8988T (cell line): Measurements from ENCODE around the gene ALDH1L1.

Experiments used
- DNase-seq: peaks from one replicate; pipeline ENCODE4 v3.0.0; 2011

Gene ALDH1L1

DNA sequence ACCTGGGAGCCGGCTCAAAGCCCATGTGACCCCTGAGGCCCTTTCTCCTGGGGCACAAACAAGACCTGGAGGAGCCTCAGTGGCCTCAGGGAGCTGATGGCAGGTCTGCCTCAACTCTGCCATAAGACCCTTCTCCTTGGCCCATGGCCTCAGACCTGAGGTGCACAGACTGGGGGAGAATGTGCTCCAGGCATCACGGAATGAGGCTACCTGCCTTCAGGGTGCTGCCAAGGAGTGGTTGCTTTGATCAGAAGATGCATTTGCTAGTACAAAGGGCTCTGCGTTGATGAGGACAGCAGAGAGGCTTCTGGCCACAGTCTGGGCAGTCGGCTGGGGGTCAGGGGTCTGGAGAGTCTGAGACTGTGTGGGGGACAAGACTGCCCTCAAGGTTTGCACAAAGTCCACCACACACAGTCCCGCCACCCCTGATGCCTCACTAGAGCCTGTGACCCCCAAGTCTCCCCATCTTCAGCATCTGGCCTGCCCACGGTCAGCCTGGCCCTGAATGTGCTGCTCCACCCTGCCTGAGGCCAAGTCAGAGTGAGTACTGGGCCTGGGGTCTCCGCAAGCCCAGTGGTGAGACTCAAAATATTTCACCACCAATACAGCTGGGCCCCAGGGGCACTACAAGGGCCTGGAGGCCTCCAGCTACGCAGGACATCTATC lies 26.6 kb downstream of the ALDH1L1 start:
- no peak for DNase-seq

DNA sequence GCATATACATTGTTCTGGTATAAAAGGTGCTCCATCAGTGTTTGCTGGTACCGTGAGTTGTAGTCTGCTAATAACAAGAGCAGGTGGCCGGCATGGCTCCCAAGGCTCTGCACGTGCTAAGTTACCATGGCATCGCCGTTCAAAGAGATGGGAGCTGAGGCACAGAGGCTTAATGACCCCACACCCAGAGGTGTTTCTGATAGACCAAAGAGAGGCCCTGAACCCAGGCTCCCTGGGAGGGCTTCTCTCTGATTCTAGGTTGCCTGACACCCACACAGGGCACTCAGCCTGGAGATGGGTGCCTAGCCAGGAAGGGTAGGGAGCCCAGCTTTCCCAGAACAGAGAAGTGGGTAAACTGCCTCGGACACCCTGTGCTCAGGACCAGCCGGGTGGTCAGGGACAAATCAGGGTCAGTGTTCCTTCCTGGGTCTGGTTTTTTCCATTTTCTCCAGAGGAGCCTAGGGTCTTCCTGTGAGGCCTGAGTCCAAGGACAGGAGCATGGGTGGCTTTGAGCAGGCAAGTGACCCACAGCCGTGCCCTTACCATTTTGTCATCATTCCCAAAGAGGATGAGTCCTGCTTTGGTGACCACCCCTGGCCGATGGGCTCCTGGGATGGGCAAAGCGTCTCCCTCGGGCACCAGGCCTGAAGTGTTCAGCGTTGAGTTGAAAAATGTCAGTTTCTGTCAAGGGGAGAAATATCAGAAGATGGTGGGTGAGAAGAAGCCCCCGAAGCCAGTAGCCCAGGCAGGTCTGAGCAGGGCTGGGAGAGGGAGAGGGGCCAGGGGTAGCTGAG lies 27.3 kb downstream of the ALDH1L1 start:
- no peak for DNase-seq

DNA sequence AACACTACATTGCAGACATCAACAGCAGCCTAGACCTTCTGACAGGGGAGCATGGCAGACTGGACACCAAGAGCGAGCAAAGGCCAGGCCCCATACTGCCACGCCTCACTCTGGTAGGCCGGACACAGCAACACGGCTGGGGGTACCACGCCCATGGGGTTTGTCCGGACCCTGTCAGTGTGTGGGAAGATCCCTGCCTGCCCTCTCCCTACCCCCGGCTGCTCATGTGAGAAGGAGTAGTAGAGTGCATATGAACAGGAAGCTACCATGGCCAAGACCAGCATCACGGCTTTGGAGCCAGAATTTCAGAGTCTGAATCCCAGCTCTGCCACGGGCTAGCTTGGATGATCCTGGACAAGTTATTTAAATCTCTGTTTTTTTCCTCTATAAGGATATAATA lies 27.9 kb downstream of the ALDH1L1 start:
- DNase-seq = no peak

DNA sequence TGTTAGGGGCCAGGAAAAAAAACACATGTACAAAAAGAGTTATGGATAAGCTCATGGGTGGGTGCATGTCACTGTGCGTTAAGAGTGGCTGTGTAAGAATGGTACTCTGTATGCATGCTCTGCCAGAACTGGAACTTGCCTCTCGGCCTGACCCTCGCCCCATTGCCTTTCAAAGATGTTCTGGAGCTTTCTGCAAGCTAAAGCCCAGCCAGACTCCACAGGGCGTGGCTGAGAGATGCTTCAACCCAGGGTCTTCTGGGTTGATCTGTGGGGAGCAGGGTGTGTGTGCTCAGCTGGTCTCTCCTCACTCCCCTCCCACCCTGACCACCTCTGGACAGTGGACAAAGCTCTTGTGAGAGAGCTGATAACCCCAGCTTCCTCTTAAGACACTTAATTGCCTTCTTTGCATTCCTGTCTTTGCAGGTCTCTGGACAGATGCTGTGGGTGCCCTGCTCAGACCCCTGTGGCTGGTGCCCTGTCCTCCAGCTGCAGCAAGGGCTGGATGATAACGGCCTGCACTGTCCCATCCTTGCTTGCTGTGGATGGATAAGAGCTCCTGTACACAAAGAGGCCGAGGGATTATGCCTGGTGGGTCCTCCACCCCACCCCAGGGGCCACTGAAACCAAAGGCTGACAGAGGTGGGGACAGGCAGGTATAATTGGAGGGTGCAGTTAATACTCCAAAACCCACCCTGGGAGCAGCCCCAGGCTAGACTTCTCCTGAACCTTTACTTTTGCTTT lies 28.7 kb downstream of the ALDH1L1 start:
- no peak for DNase-seq

DNA sequence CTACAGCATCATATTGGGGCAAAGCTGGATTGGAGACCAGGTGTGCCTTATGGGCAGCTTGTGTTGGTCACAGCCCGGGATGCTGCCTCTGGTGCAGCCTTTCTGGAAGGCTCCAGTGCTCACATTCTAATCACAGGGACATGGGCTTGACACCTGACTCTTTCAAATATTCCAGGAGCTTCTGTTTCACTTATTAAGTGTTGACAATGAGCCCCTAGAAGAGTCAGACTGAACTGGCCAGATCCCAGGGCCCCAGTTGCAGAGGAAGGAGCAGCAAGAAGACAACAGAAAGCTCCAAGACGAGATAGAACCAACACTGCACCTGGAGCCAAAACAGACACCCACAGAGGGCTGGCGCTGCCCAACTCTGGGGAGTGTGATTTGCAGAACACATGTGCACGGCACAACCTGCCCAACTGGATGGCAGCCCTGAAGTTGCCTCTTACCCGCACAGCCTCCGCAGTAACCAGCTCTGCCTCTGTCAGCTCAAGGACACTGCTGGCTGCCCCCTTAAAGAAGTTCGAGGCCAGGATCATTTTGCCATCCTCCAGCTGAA lies 30.3 kb downstream of the ALDH1L1 start:
- DNase-seq = no peak

DNA sequence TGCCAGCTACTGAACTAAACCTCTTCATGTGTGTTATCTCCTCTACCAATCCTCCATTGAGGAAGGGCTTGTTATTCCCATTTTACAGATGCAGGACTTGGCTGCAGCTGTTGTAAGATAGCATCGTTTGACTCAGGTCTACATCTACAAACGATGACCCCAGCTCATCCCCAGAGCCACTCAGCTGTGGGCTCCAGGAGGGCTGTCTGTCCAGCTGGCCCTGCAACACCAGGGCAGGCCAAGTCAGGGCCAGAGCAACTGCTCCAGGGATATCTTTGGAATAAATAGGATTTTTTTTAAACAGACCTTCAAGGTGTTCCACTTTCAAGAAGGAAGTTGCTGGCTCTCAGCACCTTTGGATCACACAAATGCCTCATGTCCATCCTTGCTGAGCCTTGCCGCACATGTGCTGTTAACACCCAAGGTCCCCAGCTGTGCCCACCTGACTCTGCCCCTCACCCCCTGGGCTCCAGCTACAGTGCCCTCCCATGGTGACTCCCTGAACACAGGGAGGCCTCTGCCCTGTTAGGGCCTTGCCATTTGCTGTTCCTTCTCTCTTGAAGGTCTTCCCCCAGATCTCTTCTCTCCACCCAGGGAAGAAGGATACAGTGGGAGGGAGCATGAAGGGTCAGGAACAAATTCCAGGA lies 31.0 kb downstream of the ALDH1L1 start:
- no peak for DNase-seq

DNA sequence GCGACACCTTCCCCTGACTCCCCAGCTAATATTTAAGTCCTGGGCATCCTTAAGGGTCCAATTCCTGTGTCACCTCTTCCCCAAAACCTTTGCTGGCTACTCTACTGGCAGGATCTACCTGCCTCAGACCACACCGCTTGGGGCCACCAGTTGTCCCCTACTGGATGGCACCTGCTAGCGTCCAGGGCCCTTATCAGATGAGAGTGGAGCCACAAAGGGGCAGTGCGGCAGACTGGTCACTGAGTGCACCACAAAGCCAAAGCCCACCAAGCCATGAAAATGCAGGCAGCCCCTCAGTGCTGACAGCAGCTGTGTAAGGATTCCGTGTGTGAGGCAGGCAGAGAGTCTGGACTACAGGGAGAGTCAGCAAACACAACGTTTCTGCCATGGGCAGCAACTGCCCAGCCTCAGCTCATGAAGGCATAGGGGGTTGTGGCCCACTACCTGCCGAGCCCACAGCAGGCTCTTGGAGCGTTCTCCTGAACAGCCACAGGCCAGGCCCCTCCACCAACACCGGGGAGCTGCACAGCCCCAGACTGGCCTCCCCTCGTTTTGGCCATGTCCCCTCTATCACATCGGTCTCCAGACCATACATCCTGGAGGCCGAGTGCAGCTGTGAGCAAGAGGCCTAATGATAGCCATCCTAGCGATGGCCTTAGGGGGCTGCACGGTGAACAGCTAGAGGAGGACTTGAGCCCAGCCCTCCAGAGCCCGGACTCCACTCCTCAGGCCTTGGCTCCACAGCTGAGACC lies 32.3 kb downstream of the ALDH1L1 start:
- no peak for DNase-seq

DNA sequence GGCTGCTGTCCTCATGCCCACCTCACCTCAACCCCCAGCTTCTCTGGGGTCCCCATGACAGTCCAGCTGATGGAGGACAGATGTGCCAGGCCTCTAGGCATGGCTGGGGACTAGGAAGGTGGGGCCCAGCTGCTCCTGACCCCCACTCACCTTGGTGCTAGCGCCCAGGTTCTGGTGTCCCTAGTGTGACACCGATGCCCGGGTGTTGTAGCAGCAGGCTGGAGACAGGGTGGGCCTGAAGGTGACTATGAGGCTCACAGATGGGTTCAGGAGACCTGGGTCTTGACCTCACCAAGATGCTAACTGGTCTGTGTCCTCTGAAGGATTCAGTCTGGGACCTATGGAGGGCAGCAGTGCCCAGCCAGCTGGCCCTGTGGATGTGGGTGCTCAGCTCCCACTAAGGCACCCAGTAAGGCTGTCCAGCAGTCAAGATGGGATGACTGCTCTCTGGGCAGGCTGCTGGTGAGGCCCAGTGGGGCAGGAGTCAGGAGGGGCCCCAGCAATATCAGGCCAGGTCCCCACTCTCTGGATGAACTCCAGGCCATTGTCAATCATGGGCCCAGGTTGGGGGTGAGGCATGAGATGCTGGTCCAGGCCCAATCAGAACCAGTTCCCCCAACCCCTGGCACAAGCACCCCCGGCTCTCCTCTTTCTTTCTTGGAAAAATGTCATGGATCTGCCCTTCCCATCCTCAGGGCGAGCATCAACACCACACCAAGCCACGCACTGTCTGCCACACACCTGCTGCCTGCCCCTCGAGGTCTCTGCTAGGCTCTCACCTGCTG lies 33.0 kb downstream of the ALDH1L1 start:
- no peak for DNase-seq

DNA sequence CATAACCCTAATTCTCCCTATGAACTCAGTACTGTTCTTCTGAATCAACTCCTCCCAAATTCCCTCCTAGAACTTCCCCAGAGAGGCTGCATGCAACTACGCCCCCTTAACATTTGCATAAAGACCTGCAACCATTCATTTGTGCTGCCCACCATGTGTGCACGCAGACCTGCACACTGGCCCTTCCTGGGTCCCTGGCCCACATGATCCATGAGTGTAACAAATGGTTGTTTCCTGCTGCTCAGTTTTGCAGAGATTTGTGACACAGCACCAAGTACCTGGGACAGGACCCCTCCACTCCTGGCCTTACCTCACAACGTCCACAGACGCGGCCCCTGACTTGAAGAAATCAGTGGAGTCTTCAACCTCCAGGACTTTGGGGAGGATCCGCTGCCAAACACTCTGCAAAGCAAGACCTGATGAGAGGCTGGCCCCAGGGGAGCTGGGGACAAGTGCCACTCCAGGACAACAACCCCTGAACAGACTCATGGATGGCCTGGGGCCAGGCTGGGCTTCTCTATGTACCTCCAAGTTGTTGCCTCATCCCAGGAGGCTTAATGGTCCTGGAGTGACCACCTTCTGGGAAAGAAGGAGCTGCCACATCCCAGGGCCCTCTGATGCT lies 33.8 kb downstream of the ALDH1L1 start:
- no peak for DNase-seq

DNA sequence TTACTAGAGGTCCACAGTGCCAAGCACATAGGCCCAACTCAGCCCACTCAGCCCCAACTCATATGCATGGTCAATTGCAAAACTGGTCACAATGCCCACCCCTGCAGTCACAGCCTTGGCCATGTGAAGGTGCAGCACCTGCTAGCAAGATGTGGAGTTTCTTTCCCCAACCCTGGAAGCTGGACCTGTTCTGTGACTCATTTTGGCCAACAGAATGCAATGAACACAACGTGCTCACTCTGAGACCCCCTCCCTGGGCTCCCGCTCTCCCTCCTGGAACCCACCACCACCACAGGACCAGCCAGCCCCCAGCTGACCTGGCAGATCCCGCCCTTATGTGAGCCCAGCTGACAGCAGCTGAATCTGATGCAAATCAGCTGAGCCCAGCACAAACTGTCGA lies 34.4 kb downstream of the ALDH1L1 start:
- DNase-seq = no peak

DNA sequence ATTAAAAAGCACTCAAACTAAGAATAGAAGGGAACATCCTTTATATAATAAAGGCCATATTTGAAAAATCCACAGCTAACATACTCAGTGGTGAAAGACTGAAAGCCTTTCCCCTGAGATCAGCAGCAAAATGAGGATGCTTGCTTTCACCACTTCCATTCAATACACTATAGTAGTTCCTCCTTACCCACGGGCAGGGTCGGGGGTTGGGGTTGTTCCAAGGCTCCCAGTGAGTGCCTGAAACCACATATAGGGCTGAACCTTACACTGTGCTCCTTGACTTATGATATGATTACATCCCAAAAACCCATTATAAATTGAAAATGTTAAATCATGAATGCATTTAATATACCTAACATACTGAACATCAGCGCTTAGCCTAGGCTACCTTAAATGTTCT lies 37.7 kb downstream of the ALDH1L1 start:
- DNase-seq = no peak

DNA sequence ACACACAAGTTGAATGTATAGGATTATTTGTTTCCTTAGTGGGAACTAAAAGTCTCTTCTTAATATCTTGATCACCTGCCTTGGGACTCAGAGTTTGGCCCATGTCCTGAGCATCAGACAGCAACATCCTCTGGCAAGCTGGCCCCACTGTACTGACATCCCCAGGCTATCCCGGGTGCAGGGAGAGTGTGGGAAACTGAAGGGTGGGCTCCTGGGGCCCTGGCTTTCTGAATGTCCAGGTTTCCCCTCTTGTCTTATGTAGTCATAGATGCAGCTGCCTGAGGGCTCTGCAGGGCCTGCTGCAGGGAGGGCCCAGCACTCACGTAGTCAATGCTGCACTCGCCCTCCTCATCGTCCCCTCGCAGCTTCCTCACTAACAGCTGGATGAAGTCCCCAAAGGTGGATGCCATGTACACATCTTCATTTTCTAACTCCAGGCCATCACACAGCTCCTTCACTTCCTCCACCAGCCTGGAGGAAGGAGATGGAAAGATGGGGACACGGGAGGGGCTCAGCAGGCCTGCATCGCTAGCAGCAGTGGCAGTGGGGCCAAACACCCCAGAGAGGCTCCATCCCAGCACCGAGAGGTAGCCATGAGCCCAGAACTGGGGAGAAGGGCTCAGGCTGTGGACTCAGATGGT lies 42.8 kb downstream of the ALDH1L1 start:
- no peak for DNase-seq

DNA sequence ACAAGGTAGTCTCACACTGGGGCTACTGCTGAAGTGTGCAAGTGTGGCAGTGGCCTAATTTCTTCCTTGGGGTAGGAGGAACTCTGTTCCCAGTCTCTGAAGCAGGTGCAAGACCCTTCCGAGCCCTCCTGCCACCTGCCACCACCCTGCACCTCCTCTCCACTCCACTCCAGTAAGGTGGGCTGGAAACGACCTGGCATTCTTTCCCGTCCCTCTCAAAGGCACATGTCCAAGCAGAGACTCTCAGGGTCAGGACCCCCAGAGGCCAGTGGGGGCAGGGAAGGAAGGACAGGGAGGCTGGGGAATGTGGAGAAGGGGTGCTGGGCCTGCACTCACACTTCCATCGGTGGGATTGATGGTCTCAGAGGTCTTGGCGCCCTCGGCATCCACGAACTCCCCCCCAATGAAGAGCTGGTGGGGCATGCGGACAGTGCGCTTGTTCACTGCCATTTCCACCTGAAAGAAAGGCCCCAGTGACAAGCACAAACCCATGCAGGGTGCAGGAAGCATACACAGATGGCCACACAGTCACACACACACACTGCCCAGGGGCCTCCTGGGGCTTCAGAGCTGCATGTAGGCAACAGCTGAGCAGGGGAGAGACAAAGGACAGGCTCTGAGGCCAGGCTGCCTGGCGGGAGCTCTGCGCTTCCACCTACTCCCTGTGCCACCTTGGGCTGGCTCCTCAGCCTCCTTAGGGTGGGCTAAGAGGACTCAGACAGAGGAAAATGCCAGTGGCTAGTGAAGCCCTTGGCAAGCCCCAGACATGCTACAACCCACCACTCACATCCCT lies 43.8 kb downstream of the ALDH1L1 start:
- DNase-seq = no peak

DNA sequence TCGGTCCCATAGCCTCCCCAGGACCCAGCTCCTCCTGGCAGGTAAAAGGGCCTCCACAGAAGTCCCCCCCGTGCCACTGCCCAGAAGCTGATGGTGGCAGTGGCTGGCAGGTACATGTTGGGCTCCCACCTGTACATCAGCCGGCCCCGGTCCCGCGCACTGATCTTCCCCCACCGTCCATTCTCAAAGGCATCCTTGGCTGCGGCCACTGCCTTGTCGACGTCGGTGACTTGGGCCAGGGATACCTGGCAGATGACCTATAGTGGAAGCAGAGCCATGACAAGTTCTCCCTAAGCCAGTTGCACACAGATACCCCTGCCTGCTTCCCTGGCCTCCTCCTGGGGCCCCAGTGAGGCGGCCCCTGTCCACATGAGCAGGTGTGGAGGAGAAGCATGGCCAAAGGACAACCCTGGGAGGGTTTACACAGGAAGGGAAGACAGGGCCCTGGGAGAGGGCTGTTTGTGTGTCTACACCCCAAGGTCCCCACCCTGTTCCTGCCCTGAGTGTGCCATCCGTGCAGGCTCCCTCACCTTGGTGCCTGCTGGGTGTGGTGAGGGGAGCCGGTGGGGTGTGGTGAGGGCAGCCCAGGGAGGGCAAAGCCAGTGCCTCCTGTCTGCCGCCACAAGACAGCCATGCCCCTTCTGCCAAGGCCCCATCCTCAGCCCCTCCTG lies 44.8 kb downstream of the ALDH1L1 start:
- no peak for DNase-seq

DNA sequence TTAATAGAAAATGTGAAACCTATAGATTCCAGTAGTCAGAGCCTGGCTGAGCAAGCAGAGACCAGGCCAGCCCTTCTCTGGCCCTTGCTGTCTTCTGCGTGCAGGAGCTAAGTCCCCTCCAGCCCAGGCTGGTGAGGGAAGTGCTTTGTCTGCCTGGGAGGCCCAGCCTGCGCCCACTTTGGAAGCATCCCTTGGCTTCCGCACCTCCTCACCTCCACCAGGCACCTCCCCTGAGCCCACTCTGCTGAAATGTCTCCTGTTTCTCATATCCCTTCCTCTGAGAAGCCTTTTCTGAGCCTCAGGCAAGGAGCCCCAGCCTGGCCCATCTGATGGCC lies 45.3 kb downstream of the ALDH1L1 start:
- DNase-seq = no peak

DNA sequence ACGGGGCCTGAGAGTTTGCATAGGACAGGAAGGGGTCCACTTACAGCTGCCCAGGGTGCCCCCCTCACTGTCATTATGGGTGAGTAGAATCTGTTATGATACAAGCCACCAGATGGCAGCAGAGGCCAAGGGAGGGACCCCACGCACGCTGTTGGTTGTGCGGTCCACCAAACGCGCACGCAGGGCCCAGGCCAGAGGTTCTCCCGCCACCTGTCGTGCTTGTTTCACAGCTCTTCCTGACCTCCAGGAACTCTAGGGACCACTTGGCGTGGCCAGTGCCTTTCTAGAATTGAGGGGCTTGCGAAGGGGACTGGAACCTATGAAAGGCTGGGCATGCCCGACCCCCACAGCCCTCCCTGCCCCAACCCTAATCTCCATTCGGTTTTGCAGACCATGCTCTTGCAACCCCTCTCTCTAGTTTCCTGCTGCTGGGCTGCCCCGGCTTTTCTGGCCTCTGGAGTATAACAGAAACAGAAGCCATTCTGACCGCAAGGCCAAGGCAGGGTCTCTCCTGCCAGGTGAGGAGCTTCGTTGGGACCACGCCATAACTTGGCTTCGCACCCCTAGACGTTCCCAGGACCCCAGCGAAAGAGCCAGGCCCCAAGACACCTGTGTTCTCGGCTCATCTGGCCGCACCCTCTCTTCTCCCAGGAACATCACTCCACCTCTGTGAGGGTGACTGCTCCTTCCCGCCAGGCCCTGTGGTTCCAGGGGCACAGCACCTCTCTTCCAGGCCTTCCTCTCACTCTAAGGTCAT lies 46.0 kb downstream of the ALDH1L1 start:
- DNase-seq = peak; percentile 44

DNA sequence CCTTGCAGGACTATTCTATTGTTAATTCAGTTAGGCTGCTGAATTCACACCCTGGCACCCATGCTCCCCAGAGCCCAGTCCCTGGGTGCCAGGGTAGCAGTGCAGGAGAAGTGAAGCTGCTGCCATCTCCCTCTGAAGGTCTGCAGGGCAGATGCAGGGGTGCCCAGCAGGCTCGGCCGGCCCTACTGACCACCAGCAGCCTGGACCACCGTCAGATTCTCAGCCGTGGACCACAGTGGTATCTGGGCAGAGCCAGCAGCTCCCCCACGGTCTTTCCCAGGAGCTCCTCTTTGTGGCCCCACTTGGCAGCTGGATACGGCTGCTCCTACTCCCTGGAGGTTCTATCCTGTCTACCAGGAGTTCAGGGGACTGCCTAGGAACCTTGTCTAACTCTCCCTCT lies 46.8 kb downstream of the ALDH1L1 start:
- no peak for DNase-seq

DNA sequence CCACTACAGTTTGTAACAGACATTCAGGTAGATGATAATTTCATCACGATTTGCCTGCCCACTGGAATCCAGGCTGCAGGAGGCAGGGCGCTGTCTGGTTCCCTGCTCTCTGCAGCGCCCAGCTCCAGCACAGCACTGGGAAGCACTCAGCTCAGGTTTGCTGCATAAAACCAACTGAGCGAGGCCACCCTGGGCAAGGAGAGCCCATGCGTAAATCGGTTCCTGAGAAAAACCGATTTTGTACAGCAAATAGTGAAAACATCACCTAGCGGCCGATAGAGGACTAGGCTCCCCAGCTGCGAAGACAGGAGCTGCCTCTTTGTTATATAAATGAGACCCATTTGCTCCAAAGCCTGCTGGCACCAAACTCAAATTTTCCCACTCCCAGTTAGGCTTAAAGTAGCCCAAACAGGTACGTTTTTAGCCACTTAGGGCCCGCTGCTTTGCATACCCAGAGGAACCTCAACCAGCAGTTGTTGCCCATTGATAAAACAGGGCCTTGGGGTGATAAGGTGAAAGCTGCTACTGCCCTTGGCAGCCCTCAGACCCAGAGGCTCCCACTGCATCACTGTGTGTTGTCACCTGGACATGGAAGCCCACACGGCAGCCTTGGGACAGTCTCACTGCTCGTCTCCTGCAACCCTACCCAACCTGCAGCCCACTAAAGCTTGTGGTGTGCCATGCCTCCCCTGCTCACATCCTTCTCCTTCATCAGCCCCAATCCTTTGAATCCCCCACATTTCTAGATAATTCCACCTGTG lies 47.5 kb downstream of the ALDH1L1 start:
- no peak for DNase-seq
